SU-DHL-6 (cell line): Measurements from ENCODE around the gene FOXP2.
"Not testable (repeated sequence)": the region's sequence is repeated elsewhere in the genome, so short reads cannot be mapped to it uniquely, and the experiment has no call there.

Experiments
- H2AFZ ChIP-seq: fragments of 200-600 bp; sonication (generic); 2 replicates; pipeline ENCODE4 v1.6.1; 2014; ENCODE audit warnings: low read depth, mild to moderate bottlenecking, moderate library complexity, mixed read lengths, antibody characterized with exemption, low read length; ENCODE audit not compliant: severe bottlenecking
- H3F3A ChIP-seq: fragments of 200-600 bp; shearing (Covaris generic); 2 replicates; pipeline ENCODE4 v1.6.0; 2016; ENCODE audit warnings: antibody characterized with exemption, mild to moderate bottlenecking; ENCODE audit not compliant: insufficient read depth
- H3K27ac ChIP-seq: fragments of 200-600 bp; sonication (generic); 2 replicates; pipeline ENCODE4 v1.5.1; 2016; ENCODE audit warnings: low read depth, mild to moderate bottlenecking, low read length, moderate library complexity, mixed read lengths
- H3K27me3 ChIP-seq: fragments of 200-600 bp; sonication (generic), shearing (Covaris generic); 2 replicates; pipeline ENCODE4 v1.6.0; 2014; ENCODE audit warnings: mild to moderate bottlenecking, low read length
- H3K36me3 ChIP-seq: fragments of 200-600 bp; sonication (generic); 2 replicates; pipeline ENCODE4 v1.6.1; 2014; ENCODE audit warnings: mild to moderate bottlenecking, low read length, mixed read lengths
- H3K4me2 ChIP-seq: fragments of 300-600, 200-600 bp; shearing (Covaris generic), sonication (generic); 2 replicates; pipeline ENCODE4 v1.6.0; 2014; ENCODE audit warnings: low read length, low read depth, mild to moderate bottlenecking; ENCODE audit not compliant: poor library complexity, severe bottlenecking
- H3K4me3 ChIP-seq: fragments of 200-600 bp; sonication (generic); 2 replicates; pipeline ENCODE4 v1.5.1; 2014; ENCODE audit warnings: antibody characterized with exemption, low read length, mild to moderate bottlenecking, mixed read lengths; ENCODE audit not compliant: insufficient read depth, poor library complexity, severe bottlenecking
- H3K79me2 ChIP-seq: fragments of 200-600 bp; sonication (generic); 2 replicates; pipeline ENCODE4 v1.6.1; 2014; ENCODE audit warnings: mild to moderate bottlenecking, low read length, moderate library complexity; ENCODE audit not compliant: insufficient read depth
- H3K9ac ChIP-seq: fragments of 200-600 bp; sonication (generic); 2 replicates; pipeline ENCODE4 v1.7.0; 2014; ENCODE audit warnings: mild to moderate bottlenecking, low read length
- H3K9me2 ChIP-seq: fragments of 200-600 bp; sonication (generic); replicated peaks from 2 replicates; pipeline ENCODE4 v1.6.1; 2014; ENCODE audit warnings: low read length; ENCODE audit not compliant: insufficient read depth
- H3K9me3 ChIP-seq: fragments of 200-600 bp; sonication (generic); 2 replicates; pipeline ENCODE4 v1.6.1; 2014; ENCODE audit warnings: low read length, mixed read lengths; ENCODE audit not compliant: insufficient read depth
- H4K20me1 ChIP-seq: fragments of 200-600 bp; sonication (generic); 2 replicates; pipeline ENCODE4 v1.6.1; 2014; ENCODE audit warnings: low read depth, mild to moderate bottlenecking, antibody characterized with exemption, low read length, moderate library complexity, mixed read lengths
- CTCF ChIP-seq: fragments of 200-600 bp; sonication (generic); IDR thresholded peaks from one replicate; pipeline ENCODE4 v1.5.1; 2017; ENCODE audit warnings: antibody characterized with exemption, mild to moderate bottlenecking, low read length, moderate library complexity; ENCODE audit not compliant: insufficient read depth, poor library complexity, severe bottlenecking
- EZH2phosphoT487 ChIP-seq: fragments of 200-600 bp; sonication (generic), shearing (Covaris generic); conservative IDR thresholded peaks from 2 replicates; pipeline ENCODE4 v1.6.1; 2018; ENCODE audit warnings: mild to moderate bottlenecking, antibody characterized with exemption, low read length, moderate library complexity, mixed read lengths

The FOXP2 gene

DNA sequence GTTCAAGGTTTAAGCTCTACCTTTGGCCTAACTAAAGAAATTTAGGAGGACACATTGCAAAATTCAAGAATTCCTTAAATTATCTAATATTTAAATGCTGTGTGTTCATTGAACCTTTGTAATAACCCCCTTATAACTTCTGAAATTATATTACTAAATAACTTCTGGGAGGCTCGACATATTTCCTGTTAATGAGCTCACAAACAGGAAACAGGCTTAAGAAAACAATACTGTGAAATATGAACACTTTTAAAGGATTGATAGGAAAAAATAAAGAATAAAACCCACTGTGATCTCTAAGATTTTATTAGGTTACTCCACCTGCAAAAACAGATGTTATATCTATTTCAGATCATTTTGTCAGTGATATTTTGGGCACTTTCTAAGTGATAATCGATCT is 74.1 kb downstream of the FOXP2 start:
- Histone ChIP-seq H3K79me2 (no peaks in the 10 kb centered on the region), H3K9me2 (no peaks in the 10 kb centered on the region), H2AFZ (no peak overlapping the region), H4K20me1 (no peaks in the 10 kb centered on the region), H3K9me3 (no peaks in the 10 kb centered on the region; the same call in 1 of the 2 replicates), H3K9ac (no peak overlapping the region), H3K4me2 (no peak overlapping the region), H3K27ac (no peak overlapping the region), H3K4me3 (no peak overlapping the region), H3F3A (no peaks in the 10 kb centered on the region), H3K27me3 (no peaks in the 10 kb centered on the region), H3K36me3 (no peaks in the 10 kb centered on the region)
- no peak for TF ChIP-seq EZH2phosphoT487
- TF ChIP-seq CTCF: no peak

- not testable (repeated sequence) for H3K9me2 ChIP-seq, H3F3A ChIP-seq, H3K27me3 ChIP-seq, H2AFZ ChIP-seq, H3K9ac ChIP-seq, H3K4me2 ChIP-seq, H3K4me3 ChIP-seq, H3K9me3 ChIP-seq, H3K79me2 ChIP-seq, H4K20me1 ChIP-seq, H3K36me3 ChIP-seq, H3K27ac ChIP-seq
Measured at GRCh38 chr7:114497491-114497890, 82.9 kb downstream of the FOXP2 start.

DNA sequence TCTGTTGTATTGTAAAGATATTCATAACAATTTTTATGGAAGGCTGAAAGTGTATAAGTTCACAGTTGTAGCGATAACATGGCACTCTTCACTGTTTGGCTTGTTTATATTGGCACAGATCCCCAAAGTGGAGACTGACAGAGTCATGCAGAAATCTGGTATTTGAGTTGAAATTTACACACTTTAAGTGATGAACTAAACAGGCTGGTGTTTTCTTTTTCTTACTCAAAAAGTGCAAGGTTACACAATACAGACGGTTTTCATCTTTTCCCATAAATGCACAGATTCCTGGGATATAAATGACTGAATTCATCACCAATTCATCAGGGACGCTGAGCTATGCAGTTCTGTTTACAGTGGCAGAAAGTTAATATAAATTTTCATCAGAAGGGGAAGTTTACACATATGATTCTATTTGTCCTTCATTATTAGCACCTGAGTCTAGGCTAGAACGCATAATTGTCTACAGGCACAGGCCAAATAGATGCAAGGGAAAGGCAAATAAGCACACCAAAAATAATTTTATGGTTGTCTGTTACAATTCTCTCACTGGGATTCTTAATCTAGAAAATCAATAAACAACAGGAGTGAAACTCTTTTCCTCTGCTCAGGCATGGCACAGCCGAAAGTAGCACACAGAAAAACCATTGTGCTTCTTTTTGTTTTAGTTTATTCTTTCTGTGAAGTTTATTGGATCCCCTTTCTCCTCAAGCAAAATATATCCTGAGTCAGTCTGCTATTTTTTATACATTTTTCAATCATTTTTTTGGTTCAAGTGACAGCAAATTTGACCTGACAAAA is 88.0 kb downstream of the FOXP2 start:
- Histone ChIP-seq H3K27ac (no peak overlapping the region), H3K9ac (no peak overlapping the region), H3K27me3 (no peaks in the 10 kb centered on the region), H4K20me1 (no peaks in the 10 kb centered on the region), H3K79me2 (no peaks in the 10 kb centered on the region), H3K4me3 (no peak overlapping the region), H3K9me3 (no peaks in the 10 kb centered on the region), H3K9me2 (no peaks in the 10 kb centered on the region), H3K36me3 (no peaks in the 10 kb centered on the region), H3K4me2 (no peak overlapping the region), H3F3A (no peaks in the 10 kb centered on the region), H2AFZ (no peak overlapping the region)
- TF ChIP-seq CTCF (no peak), EZH2phosphoT487 (no peak)

GRCh38 chr7:114504586-114504985 is 90.0 kb downstream of the FOXP2 start:
- H3K9me3 ChIP-seq: no peaks in the 10 kb centered on the region
- H2AFZ ChIP-seq: no peak overlapping the region
- no peak overlapping the region for H3K4me2 ChIP-seq
- no peak overlapping the region for H3K27ac ChIP-seq
- H3K9me2 ChIP-seq: no peaks in the 10 kb centered on the region
- H3K27me3 ChIP-seq: no peaks in the 10 kb centered on the region
- no peaks in the 10 kb centered on the region for H3K79me2 ChIP-seq
- H4K20me1 ChIP-seq: no peaks in the 10 kb centered on the region
- no peak overlapping the region for H3K4me3 ChIP-seq
- H3F3A ChIP-seq: no peaks in the 10 kb centered on the region
- no peaks in the 10 kb centered on the region for H3K36me3 ChIP-seq
- TF ChIP-seq EZH2phosphoT487: no peak
- no peak for TF ChIP-seq CTCF
- no peak overlapping the region for H3K9ac ChIP-seq
